GM23338 (cell line): ENCODE measurements around the gene DNAJB8. TPM values are rescaled to one million over a fixed set of nuclear protein-coding genes. Genes with fewer than 3 reads are reported as not detected.

ENCODE experiments used
- ATAC-seq: fragments of 200-7000 bp; cut with Tn5 transposase; 3 replicates; pipeline ENCODE4 v1.9.1; 2020
- DNase-seq: peaks from one replicate; pipeline ENCODE4 v3.0.0-alpha.2; 2015; ENCODE audit warnings: low spot score
- H2AFZ ChIP-seq: fragments of 200-600 bp; sonication (generic); 2 replicates; pipeline ENCODE4 v1.8.0; 2016; ENCODE audit warnings: antibody characterized with exemption, mild to moderate bottlenecking, moderate library complexity
- H3F3A ChIP-seq: fragments of 200-600 bp; sonication (generic); replicated peaks from 2 replicates; pipeline ENCODE4 v1.8.0; 2017; ENCODE audit warnings: antibody characterized with exemption, mixed run types, low read depth
- H3K27ac ChIP-seq: fragments of 200-600 bp; sonication (generic); 2 replicates; pipeline ENCODE4 v1.6.1; 2016; ENCODE audit warnings: low read depth
- H3K27me3 ChIP-seq: fragments of 200-600 bp; sonication (generic); 2 replicates; pipeline ENCODE4 v1.8.0; 2016; ENCODE audit warnings: mild to moderate bottlenecking, mixed run types, moderate library complexity; ENCODE audit not compliant: insufficient read depth
- H3K36me3 ChIP-seq: fragments of 200-600 bp; sonication (generic); 2 replicates; pipeline ENCODE4 v1.8.0; 2016; ENCODE audit warnings: mild to moderate bottlenecking; ENCODE audit not compliant: insufficient read depth
- H3K4me1 ChIP-seq: fragments of 200-600 bp; sonication (generic); 2 replicates; pipeline ENCODE4 v1.8.0; 2016; ENCODE audit warnings: mild to moderate bottlenecking, moderate library complexity; ENCODE audit not compliant: insufficient read depth
- H3K4me2 ChIP-seq: fragments of 200-600 bp; sonication (generic); 2 replicates; pipeline ENCODE4 v1.7.1; 2017; ENCODE audit warnings: mixed run types
- H3K4me3 ChIP-seq: fragments of 200-600 bp; sonication (generic); 2 replicates; pipeline ENCODE4 v1.6.1; 2016; ENCODE audit warnings: mixed run types
- H3K79me2 ChIP-seq: fragments of 200-600 bp; sonication (generic); replicated peaks from 2 replicates; pipeline ENCODE4 v1.8.0; 2017; ENCODE audit warnings: mild to moderate bottlenecking; ENCODE audit not compliant: insufficient read depth
- H3K9me2 ChIP-seq: fragments of 200-600 bp; sonication (generic); 2 replicates; pipeline ENCODE4 v1.8.0; 2017; ENCODE audit not compliant: insufficient read depth
- H4K20me1 ChIP-seq: fragments of 200-600 bp; sonication (generic); replicated peaks from 2 replicates; pipeline ENCODE4 v1.8.0; 2017; ENCODE audit warnings: mild to moderate bottlenecking; ENCODE audit not compliant: insufficient read depth
- H3K27ac Mint-ChIP-seq: 2 replicates; pipeline ENCODE4 v1.8.0; 2020; ENCODE audit warnings: inconsistent platforms, mild to moderate bottlenecking, moderate library complexity, mixed read lengths
- H3K27me3 Mint-ChIP-seq: 3 replicates; pipeline ENCODE4 v1.8.0; 2022; ENCODE audit warnings: low read depth, mild to moderate bottlenecking, moderate library complexity, mixed read lengths, inconsistent platforms; ENCODE audit not compliant: insufficient read depth, poor library complexity
- H3K36me3 Mint-ChIP-seq: 3 replicates; pipeline ENCODE4 v1.8.0; 2021; ENCODE audit warnings: low read depth, mild to moderate bottlenecking, inconsistent platforms, moderate library complexity, mixed read lengths
- H3K4me1 Mint-ChIP-seq: 3 replicates; pipeline ENCODE4 v1.8.0; 2020; ENCODE audit warnings: mild to moderate bottlenecking, inconsistent platforms, mixed read lengths
- H3K4me3 Mint-ChIP-seq: 3 replicates; pipeline ENCODE4 v1.8.0; 2021; ENCODE audit warnings: moderate library complexity, mild to moderate bottlenecking, inconsistent platforms, mixed read lengths
- H3K9me3 Mint-ChIP-seq: 3 replicates; pipeline ENCODE4 v1.8.0; 2020; ENCODE audit warnings: moderate library complexity, mild to moderate bottlenecking, inconsistent platforms, mixed read lengths
- CTCF ChIP-seq, 2 experiments: fragments of 200-600 bp in 1 of 2; sonication (generic) in 1 of 2; conservative IDR thresholded peaks; 2 replicates each; pipeline versions ENCODE4 v1.5.1 to v1.6.1; 2016 to 2017; ENCODE audit warnings: antibody characterized with exemption in 2 of 2, low read depth in 2 of 2, mild to moderate bottlenecking in 2 of 2, moderate library complexity in 1 of 2
- EZH2 ChIP-seq: fragments of 200-600 bp; sonication (generic); IDR thresholded peaks from one replicate; pipeline ENCODE4 v1.8.0; 2017; ENCODE audit warnings: antibody characterized with exemption, mild to moderate bottlenecking, low read depth; ENCODE audit not compliant: unreplicated experiment
- EZH2phosphoT487 ChIP-seq: fragments of 200-600 bp; sonication (generic); IDR thresholded peaks from one replicate; pipeline ENCODE4 v1.8.1; 2018; ENCODE audit warnings: antibody characterized with exemption; ENCODE audit not compliant: unreplicated experiment
- JUNB ChIP-seq: IDR thresholded peaks from one replicate; pipeline ENCODE4 v1.6.1; 2016; ENCODE audit warnings: antibody characterized with exemption; ENCODE audit not compliant: unreplicated experiment
- NANOG ChIP-seq: IDR thresholded peaks from 2 replicates; pipeline ENCODE4 v1.6.1; 2016; ENCODE audit warnings: antibody characterized with exemption, borderline replicate concordance
- REST ChIP-seq: IDR thresholded peaks from one replicate; pipeline ENCODE4 v1.6.1; 2018; ENCODE audit warnings: antibody characterized with exemption; ENCODE audit not compliant: unreplicated experiment
- STAT1 ChIP-seq: IDR thresholded peaks from one replicate; pipeline ENCODE4 v1.6.1; 2016; ENCODE audit warnings: antibody characterized with exemption; ENCODE audit not compliant: unreplicated experiment
- ZNF114 ChIP-seq: fragments of 250-450 bp; sonication (Bioruptor Pico); IDR thresholded peaks from 2 replicates; pipeline ENCODE4 v1.5.0; 2020; ENCODE audit warnings: mild to moderate bottlenecking, moderate library complexity
- ZNF331 ChIP-seq: fragments of 250-450 bp; sonication (Bioruptor Pico); IDR thresholded peaks from 2 replicates; pipeline ENCODE4 v1.5.0; 2020; ENCODE audit warnings: low read depth, mild to moderate bottlenecking, moderate library complexity
- polyA plus RNA-seq: library from polyadenylated mRNA; unstranded; fragments of >200 nt; fragmentation: Nextera tagmentation; extraction: Ambion mirVana; gene quantifications from 2 replicates; pipeline ENCODE4 v1.2.1, GENCODE V29; 2016
- total RNA-seq: library from RNA; depleted of rRNA; stranded (reverse); fragments of >200 nt; shearing (Covaris generic); gene quantifications from 2 replicates; pipeline ENCODE4 v1.2.3, GENCODE V29; 2014

Gene DNAJB8
- total and polyA plus RNA-seq, 2 experiments from 2014 or later = not detected

DNA sequence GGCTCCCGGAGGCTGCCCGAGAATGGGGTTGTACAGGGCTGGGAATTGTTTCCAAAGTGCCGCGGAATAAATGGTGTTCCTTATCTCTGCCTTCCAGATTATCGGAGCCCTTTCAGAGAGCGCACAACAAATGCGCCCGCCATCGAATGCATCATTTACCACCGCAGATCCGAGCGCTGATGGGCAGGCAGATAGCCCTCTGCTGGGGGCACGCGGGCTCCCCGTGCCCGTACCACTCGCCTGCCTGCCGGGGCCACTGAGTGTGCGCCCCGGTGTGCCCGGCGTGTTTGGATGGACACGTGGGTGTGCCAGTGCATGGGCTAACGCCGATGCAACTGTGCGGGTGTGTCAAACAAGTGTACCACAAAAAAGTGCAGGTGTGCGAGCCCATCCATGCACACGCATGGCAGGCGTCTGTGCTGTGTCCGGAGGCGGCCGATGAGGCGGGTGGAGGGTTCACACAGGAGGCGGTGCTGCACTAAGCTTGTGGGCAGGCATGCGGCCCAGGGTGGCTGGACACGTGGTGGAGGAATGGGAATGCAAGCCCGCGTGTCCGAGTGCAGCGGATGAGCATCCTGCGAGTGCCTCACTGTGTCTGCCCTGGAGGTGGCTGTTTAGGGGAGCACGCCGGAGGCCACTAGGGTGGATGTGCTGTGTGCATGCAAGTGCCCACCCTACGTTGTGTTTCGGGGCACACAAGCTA, 30.1 kb upstream of the DNAJB8 start:
- Histone ChIP-seq H3K36me3 (no peaks in the 10 kb centered on the region), H4K20me1 (peaks cover 9% of the 10 kb centered on the region; the same call in 1 of the 2 replicates), H3K4me1 (peaks cover 23% of the 10 kb centered on the region), H3F3A (0 out of 2 replicates have a peak, but pooled peaks cover 3% of the 10 kb centered on the region), H3K27me3 (peaks cover 80% of the 10 kb centered on the region), H3K79me2 (no peaks in the 10 kb centered on the region), H3K27ac (no peak overlapping the region), H3K9me2 (no peaks in the 10 kb centered on the region), H3K4me3 (peak overlapping the region; percentile 57), H3K4me2 (peak overlapping the region; percentile 83), H2AFZ (peak overlapping the region; percentile 74; the same call in 1 of the 2 replicates)
- DNase-seq (peak; percentile 63), ATAC-seq (peak; percentile 11)
- peaks cover 75% of the 10 kb centered on the region for H3K27me3 Mint-ChIP-seq
- H3K4me1 Mint-ChIP-seq = peaks cover 23% of the 10 kb centered on the region
- peak overlapping the region; percentile 67 for H3K4me3 Mint-ChIP-seq
- TF ChIP-seq ZNF114 (CRISPR knock-in tag) (no peak), REST (no peak), ZNF331 (CRISPR knock-in tag) (no peak), EZH2 (peak; percentile 91), JUNB (no peak), EZH2phosphoT487 (peak; percentile 21)
- no peaks in the 10 kb centered on the region for H3K9me3 Mint-ChIP-seq
- H3K27ac Mint-ChIP-seq = no peak overlapping the region
- peaks cover 4% of the 10 kb centered on the region; the same call in 1 of the 3 replicates for H3K36me3 Mint-ChIP-seq

DNA sequence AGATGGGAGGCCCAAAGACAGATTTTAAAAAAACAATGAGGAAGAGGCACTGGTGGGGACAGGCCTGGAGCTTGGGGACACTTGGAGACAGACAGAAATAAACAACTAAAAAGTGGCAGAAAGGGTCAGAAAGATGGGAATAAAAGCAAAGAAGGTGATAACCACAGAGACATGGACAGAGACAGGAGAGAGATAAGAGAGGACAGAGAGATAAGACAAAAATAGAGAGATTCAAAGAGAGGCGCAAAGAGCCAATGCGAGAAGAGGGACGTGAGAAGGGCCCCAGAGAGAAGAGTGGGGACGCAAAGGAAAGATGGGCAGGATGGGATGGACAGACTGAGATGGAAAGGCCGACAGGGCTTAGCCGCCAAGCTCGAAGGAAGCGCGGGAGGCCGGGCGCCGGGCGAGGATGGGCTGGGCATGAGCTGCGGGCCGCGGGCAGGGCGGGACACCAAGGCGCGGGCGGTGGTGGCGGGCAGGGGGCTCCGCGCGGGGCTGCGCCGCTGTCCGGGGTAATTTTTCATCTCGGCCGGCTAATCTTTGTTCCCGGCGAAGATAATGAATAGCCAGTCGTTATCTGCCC, 29.4 kb upstream of the DNAJB8 start:
- peak overlapping the region; percentile 57 for H3K4me3 ChIP-seq
- DNase-seq = no peak
- Mint-ChIP-seq H3K4me1 (peaks cover 26% of the 10 kb centered on the region), H3K27me3 (peaks cover 81% of the 10 kb centered on the region), H3K9me3 (no peaks in the 10 kb centered on the region), H3K27ac (no peak overlapping the region), H3K36me3 (peaks cover 4% of the 10 kb centered on the region; the same call in 1 of the 3 replicates), H3K4me3 (peak overlapping the region; percentile 48; the same call in 2 of the 3 replicates)
- H3K4me2 ChIP-seq = peak overlapping the region; percentile 83; the same call in 1 of the 2 replicates
- TF ChIP-seq CTCF (conservative IDR thresholded peaks at IDR 0.05; ENCODE audit: low read depth in 2 of 2) (no peak), NANOG (no peak), ZNF114 (CRISPR knock-in tag) (no peak), STAT1 (no peak), EZH2phosphoT487 (peak; percentile 45), ZNF331 (CRISPR knock-in tag) (no peak), EZH2 (peak; percentile 78)
- ATAC-seq = peak; percentile 1
- no peak overlapping the region for H2AFZ ChIP-seq
- H4K20me1 ChIP-seq = peaks cover 9% of the 10 kb centered on the region; the same call in 1 of the 2 replicates
- no peak overlapping the region for H3K27ac ChIP-seq
- H3K36me3 ChIP-seq = no peaks in the 10 kb centered on the region
- peaks cover 30% of the 10 kb centered on the region for H3K4me1 ChIP-seq
- H3F3A ChIP-seq = 0 out of 2 replicates have a peak, but pooled peaks cover 3% of the 10 kb centered on the region
- no peaks in the 10 kb centered on the region for H3K9me2 ChIP-seq
- H3K27me3 ChIP-seq = peaks cover 87% of the 10 kb centered on the region
- H3K79me2 ChIP-seq = no peaks in the 10 kb centered on the region
